GM21528 (cell line): ENCODE data around the gene GCSAM.
"Not testable (repeated sequence)": the region's sequence is repeated elsewhere in the genome, so short reads cannot be mapped to it uniquely, and the experiment has no call there.

Experiments used
- ATAC-seq: cut with Tn5 transposase; IDR thresholded peaks from one replicate; pipeline ENCODE4 v1.9.1; 2021; ENCODE audit warnings: mild to moderate bottlenecking, moderate library complexity; ENCODE audit not compliant: unreplicated experiment, low FRiP score

GCSAM gene

GRCh38 chr3:112078125-112079083 lies 54.6 kb downstream of the GCSAM start:
- ATAC-seq, result no peak

GRCh38 chr3:112074616-112075497 lies 58.2 kb downstream of the GCSAM start:
- ATAC-seq, result no peak

- no peak for ATAC-seq
Observed at GRCh38 chr3:112074006-112074405, 59.0 kb downstream of the GCSAM start.

- not testable (repeated sequence) for ATAC-seq
Observed at GRCh38 chr3:112072387-112073060, 60.5 kb downstream of the GCSAM start.
